Adipose tissue (tissue), 3 donors: ENCODE results near the gene ZNF8. TPM values are rescaled to one million over a fixed set of nuclear protein-coding genes. Genes with fewer than 3 reads are reported as not detected.
A peak's percentile ranks its signal among the peaks of the same experiment; 100 is the strongest.
"Not testable (repeated sequence)": the region's sequence is repeated elsewhere in the genome, so short reads cannot be mapped to it uniquely, and the experiment has no call there.

ENCODE experiments used
- H3K27ac ChIP-seq: one replicate; pipeline ENCODE4 v1.5.1; 2013; ENCODE audit warnings: low read depth, low read length
- WGBS, 3 donors: extraction: QIAGEN DNeasy Blood & Tissue Kit; methylation state at CpG; one replicate each; pipeline ENCODE4 v1.1.7; 2013; 5-methylcytosine and 5-hydroxymethylcytosine counted together
- polyA plus RNA-seq, 3 donors: library from polyadenylated mRNA; stranded (reverse); fragments of 200-250 nt; gene quantifications; one replicate each; pipeline ENCODE4 v1.2.3, GENCODE V29; 2013
- donor health status: healthy with polysubstance abuse.
- donor health status: Bipolar disorder and iron deficiency.
- donor health status: healthy.

The ZNF8 gene
- 1 to 10 TPM in 1 of 3 donors, under 1 TPM in 2; 0.68 to 1.1 (median 0.90) TPM for polyA plus RNA-seq

GRCh38 chr19:58278541-58279041 is at the start of gene ZNF8:
ZNF8 (plus strand) TSS chr19:58278955; CDS start chr19:58279082, 127 bp downstream.
- peak within 1 kb of the TSS; percentile 40 for H3K27ac ChIP-seq
- 0% methylated on average over 42 of the region's 42 CpGs for WGBS, 3 donors

DNA sequence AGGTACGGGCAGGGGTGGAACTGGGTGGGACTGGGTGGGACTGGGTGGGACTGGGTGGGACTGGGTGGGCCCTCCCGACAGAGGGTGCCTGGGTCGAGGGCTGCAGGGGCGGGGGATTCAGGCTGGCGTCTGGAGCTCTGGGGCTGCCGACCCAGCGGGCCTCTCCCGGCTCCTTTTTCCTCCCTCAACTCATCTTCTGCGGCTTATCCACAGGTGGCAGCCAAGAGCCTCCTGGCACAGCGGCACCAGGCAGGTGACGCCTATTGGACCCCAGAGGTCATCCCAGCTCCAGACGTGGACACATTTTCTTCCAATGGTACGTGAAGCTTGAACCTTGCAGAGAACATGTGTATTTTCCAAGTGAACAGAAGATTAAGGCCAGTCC is 49.5 kb upstream of the ZNF8 start:
- WGBS, 3 donors: 7 to 36% (median 17%) methylated on average over 13 of the region's 13 CpGs
- no peak overlapping the region for H3K27ac ChIP-seq

- H3K27ac ChIP-seq: no peak overlapping the region
- 97 to 100% (median 97%) methylated on average over 9 to 10 of the region's 10 CpGs for WGBS, 3 donors
These were observed 41.4 kb upstream of the ZNF8 start for GRCh38 chr19:58237324-58237723.

DNA sequence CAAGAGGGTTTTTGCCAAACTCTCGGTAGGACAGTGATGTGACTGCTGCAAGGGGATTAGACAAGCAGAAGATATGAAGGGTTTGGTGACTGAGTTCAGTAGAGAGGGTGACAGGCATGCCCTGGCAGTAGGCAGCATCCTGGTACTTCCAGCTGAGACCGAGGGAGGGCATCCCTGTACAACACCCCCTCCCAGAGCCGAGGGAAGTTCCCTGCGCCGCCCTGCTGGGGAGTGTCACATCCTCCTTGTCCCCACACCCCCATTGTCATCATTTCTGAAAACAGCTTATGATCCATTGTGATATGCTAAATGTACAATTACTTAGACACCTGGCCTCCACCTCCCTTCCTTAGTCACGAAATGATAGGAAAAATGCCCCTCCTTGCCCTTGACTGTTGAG is 35.4 kb upstream of the ZNF8 start:
- no peak overlapping the region for H3K27ac ChIP-seq
- 97 to 99% (median 98%) methylated on average over 6 of the region's 6 CpGs for WGBS, 3 donors

GRCh38 chr19:58248886-58249285 is 29.9 kb upstream of the ZNF8 start:
- WGBS, 3 donors: 96 to 99% (median 99%) methylated on average over 3 of the region's 3 CpGs
- H3K27ac ChIP-seq: no peak overlapping the region

- H3K27ac ChIP-seq: no peak overlapping the region
- WGBS, 3 donors: 94 to 100% (median 95%) methylated on average over 2 of the region's 2 CpGs
These were observed 26.6 kb upstream of the ZNF8 start for GRCh38 chr19:58252102-58252685.

GRCh38 chr19:58258259-58258658 is 20.5 kb upstream of the ZNF8 start:
- H3K27ac ChIP-seq: not testable (repeated sequence)
- WGBS, 3 donors: 77 to 100% (median 86%) methylated on average over 4 of the region's 4 CpGs

- 95 to 100% (median 99%) methylated on average over 3 of the region's 3 CpGs for WGBS, 3 donors
- no peak overlapping the region for H3K27ac ChIP-seq
These were observed 17.2 kb upstream of the ZNF8 start for GRCh38 chr19:58261600-58261967.

DNA sequence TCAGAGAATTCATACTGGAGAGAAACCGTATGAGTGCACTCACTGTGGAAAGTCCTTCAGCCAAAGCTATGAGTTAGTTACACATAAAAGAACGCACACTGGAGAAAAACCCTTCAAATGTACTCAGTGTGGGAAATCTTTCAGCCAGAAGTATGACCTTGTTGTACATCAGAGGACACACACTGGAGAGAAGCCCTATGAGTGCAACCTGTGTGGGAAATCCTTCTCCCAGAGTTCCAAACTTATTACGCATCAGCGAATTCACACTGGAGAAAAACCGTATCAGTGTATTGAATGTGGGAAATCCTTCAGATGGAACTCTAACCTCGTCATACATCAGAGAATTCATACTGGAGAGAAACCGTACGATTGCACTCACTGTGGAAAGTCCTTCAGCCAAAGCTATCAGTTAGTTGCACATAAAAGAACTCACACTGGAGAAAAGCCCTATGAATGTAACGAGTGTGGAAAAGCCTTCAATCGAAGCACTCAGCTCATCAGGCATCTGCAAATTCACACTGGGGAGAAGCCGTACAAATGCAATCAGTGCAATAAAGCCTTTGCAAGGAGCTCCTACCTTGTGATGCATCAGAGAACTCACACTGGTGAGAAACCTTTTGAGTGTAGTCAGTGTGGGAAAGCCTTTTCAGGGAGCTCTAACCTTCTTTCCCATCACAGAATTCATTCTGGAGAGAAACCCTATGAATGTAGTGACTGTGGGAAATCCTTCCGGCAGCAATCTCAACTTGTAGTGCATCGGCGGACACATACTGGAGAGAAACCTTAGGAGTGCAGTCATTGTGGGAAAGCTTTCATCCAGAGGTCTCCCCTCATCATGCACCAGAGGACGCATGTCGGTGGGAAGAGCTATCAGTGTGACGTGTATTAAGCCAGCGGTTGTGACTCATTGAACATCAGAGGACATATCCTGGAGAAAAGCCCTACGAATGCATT is 16.5 kb upstream of the ZNF8 start:
- H3K27ac ChIP-seq: no peak overlapping the region
- 97 to 98% (median 98%) methylated on average over 19 of the region's 19 CpGs for WGBS, 3 donors

GRCh38 chr19:58262922-58263296 is 15.8 kb upstream of the ZNF8 start:
- no peak overlapping the region for H3K27ac ChIP-seq
- WGBS, 3 donors: 96 to 99% (median 98%) methylated on average over 7 of the region's 7 CpGs

DNA sequence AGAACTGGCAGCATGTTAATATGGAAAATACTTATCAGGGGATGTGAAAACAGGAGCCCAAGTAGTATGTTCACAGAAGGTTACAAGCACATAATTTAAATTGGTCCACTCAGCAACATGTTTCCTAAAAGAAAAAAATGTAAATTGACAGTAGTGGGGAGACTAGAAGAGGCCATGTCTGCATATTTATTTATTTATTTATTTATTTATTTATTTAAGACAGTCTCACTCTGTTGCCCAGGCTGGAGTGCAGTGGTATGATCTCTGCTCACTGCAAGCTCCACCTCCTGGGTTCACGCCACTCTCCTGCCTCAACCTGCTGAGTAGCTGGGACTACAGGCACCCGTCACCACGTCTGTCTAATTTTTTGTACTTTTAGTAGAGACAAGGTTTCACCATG is 13.7 kb upstream of the ZNF8 start:
- WGBS, 3 donors: 99 to 100% (median 100%) methylated on average over 3 of the region's 3 CpGs
- no peak overlapping the region for H3K27ac ChIP-seq

GRCh38 chr19:58268344-58268743 is 10.4 kb upstream of the ZNF8 start:
- WGBS, 3 donors: 94 to 95% (median 94%) methylated on average over 3 of the region's 3 CpGs
- H3K27ac ChIP-seq: no peak overlapping the region

- WGBS, 3 donors: 87 to 98% (median 93%) methylated on average over 2 of the region's 2 CpGs
These were observed 4.0 kb upstream of the ZNF8 start for GRCh38 chr19:58274771-58275201.

DNA sequence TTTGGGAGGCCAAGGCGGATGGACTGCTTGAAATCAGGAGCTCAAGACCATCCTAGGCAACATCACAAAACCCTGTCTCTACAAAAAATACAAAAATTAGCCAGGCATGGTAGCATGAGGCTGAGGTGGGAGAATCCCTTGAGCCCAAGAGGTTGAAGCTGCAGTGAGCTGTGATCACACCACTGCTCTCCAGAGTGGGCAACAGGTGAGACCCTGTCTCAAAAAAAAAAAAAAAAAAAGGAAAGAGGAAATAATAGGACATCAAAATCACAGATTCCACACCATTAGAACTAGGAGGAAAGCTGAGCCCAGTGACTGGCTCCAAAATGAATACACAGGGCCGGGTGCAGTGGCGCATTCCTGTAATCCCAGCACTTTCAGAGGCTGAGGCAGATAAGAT is 3.2 kb upstream of the ZNF8 start:
- no peak overlapping the region for H3K27ac ChIP-seq
- WGBS, 3 donors: 96 to 98% (median 97%) methylated on average over 3 of the region's 3 CpGs

More at GRCh38 chr19:58274771-58275201, 4.0 kb upstream of the ZNF8 start:
- H3K27ac ChIP-seq: no peak overlapping the region

DNA sequence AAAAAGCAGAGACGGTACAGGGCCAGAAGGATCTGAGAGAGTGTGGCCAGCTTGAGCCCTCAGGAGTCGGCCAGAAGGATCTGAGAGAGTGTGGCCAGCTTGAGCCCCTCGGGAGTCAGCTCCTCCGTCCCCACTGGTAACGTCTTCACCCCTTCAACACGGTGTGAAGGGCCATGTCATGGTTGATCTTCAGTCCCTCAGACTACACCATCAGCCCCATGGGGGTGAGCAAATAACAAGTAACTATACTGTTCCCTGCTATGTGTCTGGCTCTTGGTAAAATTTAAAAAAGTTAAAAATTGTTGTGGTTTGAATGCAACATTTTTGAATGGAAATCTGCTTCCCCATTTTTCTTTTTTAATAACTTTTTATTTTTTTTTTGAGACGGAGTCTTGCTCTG is 1.6 kb upstream of the ZNF8 start:
- 90 to 94% (median 94%) methylated on average over 7 of the region's 7 CpGs for WGBS, 3 donors
- H3K27ac ChIP-seq: no peak overlapping the region

GRCh38 chr19:58277748-58278540 is 811 bp upstream of the ZNF8 start:
- no peak overlapping the region for H3K27ac ChIP-seq
- 39 to 43% (median 43%) methylated on average over 25 of the region's 25 CpGs for WGBS, 3 donors

GRCh38 chr19:58279042-58279924 is 528 bp downstream of the ZNF8 start:
- peak overlapping the region; percentile 40 for H3K27ac ChIP-seq
- WGBS, 3 donors: 3 to 5% (median 4%) methylated on average over 54 to 60 of the region's 60 CpGs

- H3K27ac ChIP-seq: no peak overlapping the region
- 71 to 80% (median 77%) methylated on average over 4 of the region's 4 CpGs for WGBS, 3 donors
These were observed 1.2 kb downstream of the ZNF8 start for GRCh38 chr19:58279925-58280316.
